GF-D8 (cell line): ENCODE measurements around the gene CTNS.

ENCODE experiments used
- DNase-seq: peaks from one replicate; lab custom pipeline; 2025; lab: John Stamatoyannopoulos, UW

CTNS gene

DNA sequence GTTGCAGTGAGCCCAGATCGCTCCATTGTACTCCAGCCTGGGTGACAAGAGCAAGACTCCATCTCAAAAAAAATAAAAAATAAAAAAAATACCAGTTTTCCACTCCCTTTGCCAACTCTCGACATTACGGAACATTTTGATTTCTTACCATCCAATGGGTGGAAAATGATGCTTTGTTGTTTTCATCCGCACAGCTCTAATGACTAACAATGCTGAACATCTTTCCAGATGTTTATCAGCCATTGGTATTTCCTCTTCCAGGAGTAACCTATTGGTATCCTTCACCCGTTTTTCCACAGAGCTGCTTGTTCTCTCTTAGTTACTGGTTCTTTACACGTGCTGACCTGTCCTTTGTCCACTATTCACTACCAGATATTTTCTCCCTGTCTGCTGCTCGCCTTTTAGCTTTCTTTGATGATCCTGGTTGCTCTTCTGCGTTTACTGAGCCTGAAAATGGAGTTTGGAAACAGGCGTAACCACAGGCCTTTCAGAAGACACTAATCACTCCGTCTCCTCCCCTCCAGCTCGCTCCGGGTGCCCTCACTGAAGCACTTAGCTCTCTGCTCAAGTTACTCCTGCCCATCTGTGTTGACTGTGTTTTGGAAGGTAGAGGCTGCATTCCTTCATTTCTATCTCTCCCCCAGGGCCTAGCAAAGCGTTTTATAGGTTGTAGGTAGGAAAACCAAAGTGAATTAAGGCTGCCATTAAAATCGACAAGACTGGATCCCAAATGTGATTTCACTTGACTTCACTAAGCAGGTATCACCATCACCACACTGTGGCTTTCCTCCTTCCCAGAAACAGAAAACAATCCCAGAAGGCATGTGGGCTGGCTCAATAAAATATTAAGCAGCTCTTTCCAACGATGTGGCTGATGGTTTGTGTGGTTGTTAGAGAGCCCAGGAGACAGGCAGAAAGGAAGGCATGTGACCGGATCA, 9.5 kb upstream of the CTNS start:
- no peak for DNase-seq

DNA sequence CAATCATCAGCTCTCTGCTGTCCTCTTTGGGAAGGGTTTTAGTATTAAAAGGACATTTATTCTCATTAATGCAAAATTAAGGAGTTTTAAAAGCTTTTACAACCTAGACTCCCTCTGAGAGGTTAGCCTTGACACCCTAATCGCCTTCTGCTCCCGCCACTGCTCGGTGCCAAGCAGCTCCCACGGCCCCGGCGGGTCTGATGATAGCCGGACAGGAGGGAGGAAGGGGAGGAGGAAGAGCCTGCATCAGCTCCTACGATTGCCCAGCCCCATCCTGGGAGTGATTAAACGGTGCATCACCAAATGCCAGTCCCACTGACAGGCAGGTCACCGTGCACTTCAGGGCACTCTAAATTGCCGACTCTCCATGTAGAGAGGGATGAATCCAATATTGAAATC, 8.8 kb upstream of the CTNS start:
- no peak for DNase-seq

DNA sequence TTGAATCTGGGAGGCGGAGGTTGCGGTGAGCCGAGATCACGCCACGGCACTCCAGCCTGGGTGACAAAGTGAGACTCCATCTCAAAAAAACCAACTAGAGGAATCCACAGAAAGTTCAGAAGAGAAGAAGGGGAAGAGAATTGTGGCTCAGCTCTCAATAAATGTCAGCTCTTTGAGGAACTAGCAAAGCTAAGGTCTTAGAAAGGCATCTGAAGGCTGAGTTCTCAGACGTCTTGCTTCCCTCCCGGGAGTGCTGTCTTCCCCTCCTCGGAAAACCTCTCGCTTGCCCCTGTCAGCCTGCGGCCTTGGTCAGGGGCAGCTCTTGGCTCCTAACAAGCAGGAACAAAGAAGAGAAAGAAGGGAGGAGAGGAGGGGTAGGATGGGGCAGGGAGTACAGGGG, 5.8 kb upstream of the CTNS start:
- DNase-seq = no peak

DNA sequence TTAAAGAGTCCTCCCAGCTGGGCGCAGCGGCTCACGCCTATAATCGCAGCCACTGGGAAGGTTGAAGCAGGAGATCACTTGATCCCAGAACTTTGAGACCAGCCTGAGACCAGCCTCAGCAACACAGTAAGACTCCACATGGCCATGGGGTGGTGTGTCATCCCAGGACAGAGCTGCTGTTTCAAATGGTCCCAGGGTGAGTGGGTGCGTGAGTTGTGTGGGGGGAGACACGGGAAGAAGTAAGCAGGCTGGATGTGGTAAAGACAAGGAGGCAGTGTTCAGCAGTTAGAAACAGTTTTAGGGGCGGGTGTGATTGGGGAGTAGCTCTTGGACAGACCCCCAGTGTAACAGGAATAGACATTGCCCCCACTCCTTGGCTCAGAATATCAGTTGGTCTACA, 4.3 kb upstream of the CTNS start:
- DNase-seq = no peak

DNA sequence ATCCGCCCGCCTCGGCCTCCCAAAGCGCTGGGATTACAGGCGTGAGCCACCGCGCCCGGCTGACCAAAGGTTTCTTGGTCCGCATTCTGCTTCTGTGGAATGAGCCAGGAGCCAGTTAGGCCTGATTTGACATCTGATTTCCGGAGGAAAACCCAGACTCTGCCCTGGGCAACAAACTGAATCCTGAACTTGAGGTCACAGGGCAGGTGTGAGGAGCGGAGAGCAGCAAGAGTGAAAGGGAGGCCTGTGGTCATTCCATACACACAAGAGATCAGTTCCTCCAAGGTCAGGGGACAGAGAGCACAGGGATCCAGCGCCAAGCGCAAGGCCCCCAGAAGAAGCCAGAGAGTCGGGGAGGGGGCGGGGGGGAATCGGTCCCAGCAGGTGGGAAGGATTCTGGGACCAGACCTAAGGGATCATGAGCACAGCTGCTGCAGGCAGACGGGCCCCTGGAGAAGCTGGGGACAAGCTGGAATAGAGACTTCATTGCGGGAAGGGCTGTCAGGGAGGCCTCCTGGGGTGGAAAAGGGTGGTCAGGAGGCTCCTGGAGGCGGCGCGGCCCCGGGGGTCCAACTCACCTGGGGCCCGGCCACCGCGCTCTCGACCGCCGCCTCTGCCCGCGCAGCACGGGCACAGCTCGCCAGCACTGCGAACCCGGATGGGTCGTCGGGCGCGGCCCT, 946 bp upstream of the CTNS start:
- DNase-seq = no peak

DNA sequence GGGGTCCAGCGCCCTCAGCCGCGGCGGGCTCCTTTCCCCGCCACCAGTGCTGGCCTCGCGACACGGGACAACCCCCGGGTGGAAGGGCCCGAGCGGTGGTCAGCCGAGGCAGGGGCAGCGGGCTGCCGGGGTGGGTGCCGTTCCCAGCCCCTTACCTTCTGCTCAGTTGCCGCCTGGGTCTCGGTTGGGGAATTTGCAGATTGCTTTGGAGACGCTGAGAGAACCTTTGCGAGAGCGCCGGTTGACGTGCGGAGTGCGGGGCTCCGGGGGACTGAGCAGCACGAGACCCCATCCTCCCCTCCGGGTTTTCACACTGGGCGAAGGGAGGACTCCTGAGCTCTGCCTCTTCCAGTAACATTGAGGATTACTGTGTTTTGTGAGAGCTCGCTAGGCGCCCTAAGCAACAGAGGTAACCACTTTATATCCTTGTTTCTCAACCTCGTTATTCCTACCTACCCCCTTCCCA, 381 bp downstream of the CTNS start:
- no peak for DNase-seq

DNA sequence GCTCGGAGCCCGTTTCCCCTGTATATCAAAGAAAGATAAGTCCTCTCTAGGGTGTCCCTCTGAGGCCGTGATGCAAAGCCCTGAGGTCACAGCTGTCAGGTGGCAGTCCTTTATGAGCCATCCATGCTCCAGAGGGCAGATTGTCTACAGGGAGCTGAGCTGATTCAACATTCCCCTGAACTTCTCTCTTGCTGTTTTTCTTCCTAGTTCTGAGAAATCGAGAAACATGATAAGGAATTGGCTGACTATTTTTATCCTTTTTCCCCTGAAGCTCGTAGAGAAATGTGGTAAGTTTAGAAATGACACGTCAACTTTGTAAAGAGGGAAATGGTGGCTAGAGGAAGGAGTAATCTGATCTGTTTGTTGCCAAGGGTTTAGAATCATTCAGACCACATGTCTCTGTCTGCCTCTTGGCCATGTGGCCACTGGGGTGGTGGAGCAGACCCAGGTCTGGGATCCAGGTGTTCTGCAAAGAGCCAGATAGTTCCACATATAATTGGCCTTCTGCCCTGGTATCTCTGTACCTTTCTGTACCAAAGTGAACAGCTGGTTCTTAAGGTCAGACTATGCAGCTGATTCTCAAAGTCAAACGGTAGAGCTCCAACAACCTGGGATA, 3.5 kb downstream of the CTNS start:
- peak; percentile 92 for DNase-seq

DNA sequence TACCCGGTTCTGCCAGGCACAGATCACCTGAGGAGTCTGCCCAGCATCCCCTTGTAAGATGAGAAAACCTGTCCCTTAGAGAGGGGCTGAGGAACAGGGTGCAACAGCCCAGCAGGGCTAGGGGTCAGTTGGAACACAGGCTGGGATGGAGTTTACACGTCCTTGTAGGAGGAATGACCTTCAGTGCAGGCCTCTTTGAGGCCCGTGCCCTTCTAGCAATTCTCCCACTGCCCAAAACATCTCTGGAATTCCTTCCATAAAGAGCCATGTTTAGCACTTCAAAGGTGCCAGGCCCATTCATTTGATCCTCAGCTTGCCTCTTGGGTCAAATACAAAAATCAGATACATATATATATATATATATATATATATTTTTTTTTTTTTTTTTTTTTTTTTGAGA, 4.5 kb downstream of the CTNS start:
- no peak for DNase-seq

DNA sequence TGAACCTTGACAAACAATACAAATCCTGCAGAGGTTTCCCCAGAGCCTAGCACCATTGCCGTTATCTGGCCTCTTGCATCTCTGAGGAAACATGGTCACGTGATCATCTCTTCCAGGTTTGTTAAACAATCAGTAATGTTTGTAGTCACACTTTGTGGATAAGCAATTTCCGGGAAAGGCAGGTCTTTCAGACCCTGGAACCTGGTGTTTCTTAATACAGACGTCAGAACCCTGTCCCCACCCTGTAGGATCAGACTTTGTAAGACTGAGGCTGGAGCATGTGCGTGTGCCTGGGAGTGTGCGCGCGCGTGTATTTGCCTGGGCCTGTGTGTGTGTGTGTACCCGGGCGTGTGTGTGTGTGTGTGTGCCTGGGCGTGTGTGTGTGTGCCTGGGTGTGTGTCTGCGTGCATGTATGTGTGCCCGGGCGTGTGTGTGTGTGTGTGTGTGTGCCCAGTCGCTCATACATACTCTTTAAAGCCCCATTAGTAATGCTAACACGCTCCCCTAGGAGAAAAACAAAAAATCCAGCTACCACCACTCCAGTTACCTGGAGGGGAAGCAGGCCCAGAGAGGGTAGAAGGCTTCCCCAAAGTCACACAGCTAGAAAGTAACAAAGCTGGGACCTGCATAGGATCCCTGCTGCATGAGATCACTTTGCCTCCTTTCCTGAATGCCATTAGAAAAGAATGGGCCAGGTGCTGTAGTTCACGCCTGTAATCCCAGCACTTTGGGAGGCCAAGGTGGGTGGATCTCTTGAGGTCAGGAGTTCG, 5.3 kb downstream of the CTNS start:
- DNase-seq = peak; percentile 42

DNA sequence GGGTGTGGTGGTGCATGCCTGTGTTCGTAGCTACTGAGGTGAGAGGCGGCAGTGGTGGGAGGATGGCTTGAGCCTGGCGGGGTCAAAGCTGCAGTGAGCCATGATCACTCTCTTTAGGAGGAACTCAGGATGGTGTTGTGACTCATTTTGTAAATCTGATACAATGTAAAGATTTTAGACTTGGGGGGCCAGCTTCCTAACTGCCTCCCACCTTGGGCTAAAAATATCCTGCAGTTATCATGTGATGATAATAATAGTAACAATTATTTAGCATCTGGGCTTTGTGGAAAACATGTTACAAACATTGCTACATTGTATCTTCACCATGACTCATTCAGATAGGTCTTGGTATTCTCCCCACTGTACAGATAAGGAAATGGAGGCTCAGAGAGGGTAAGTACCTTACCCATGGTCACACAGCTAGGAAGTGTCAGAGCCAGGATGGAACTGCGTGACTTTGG, 7.4 kb downstream of the CTNS start:
- DNase-seq = no peak

DNA sequence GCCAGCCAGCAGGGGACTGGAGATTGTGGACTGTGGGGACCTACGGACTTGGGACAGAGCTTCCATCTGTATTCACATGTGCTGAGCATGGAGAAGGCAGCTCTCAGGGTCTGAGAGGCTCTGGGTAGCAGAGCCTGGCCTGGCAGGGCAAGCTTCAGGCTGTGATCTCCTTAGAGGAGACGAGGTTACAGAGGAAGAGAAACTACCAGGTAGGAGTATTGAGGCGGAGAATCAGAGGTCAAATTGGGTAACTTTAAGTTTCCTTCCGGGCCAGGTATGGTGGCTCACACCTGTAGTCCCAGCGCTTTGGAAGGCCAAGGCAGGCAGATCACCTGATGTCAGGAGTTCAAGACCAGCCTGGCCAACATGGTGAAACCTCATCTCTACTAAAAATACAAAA, 8.8 kb downstream of the CTNS start:
- DNase-seq = no peak

DNA sequence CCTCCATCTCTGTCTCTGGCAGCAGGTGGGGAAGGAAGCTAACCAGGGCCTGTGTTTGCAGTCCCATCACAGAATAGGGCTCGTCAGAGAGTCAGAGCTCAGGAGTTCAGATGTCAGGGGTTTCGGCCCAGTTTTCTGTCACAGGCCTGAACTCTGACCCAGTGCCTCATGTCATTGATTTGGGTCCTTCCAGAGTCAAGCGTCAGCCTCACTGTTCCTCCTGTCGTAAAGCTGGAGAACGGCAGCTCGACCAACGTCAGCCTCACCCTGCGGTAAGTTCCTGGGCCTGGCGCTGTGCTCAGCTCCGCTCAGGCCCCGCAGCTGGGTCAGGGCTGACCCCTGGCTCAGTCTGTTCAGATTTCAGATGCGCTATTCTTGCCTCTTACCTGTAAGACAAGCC, 10.7 kb downstream of the CTNS start:
- DNase-seq = no peak

DNA sequence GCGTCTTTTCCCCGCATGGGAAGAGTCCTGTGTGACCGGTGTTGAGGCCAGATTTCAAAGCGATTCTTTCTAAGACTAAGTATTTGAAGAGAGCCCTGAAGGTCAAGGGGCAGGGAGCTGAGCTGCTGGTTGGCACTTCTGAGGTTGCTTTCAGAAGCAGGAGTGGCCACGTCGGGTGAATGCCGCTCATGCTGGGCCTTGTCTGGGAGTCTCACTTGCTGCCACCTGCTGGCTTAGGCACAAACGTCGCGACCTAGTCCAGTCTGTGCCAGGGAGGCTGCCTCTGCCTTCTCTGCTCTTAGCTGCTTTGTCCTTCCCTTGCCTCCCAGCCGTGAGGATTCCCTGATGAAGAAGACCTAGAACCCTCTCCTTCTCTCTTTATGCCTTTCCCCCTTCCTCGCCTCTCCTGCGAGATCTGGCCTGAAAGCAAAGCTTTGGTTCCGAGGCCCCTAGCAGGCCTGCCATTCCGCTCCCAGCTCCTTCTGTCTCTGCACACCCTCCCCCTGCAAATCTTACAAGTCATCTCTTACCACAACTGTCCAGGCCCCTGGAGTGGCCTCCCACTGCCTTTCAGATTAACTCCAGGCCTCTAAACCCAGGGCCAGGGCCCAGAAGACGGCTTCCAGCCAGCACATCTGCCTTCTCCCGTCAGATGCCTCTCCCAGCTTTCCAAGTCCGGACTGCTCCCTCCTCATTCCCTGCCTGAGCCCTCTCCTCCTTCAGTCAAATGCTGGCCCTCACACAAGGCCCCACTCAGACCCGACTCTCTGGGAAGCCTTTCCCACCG, 11.4 kb downstream of the CTNS start:
- no peak for DNase-seq

DNA sequence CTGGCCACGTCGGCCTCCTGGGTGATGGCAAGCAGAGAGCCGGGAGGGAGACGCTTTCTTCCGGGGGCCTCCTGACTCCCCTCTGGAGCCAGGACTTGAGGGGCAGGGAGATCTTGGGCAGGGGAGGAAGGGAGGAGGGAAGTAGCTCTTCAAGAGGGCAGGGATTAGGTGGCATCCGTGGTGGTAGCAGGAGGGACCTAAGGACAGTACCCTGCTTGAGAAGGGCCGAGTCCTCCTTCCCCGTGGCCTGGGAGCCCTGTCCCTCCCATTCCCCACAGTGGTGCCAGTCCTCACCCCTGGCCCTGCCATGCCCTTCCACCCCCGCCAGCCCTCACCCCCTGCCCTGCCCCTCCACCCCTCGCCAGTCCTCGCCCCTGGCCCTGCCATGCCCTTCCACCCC, 19.2 kb downstream of the CTNS start:
- DNase-seq = no peak

DNA sequence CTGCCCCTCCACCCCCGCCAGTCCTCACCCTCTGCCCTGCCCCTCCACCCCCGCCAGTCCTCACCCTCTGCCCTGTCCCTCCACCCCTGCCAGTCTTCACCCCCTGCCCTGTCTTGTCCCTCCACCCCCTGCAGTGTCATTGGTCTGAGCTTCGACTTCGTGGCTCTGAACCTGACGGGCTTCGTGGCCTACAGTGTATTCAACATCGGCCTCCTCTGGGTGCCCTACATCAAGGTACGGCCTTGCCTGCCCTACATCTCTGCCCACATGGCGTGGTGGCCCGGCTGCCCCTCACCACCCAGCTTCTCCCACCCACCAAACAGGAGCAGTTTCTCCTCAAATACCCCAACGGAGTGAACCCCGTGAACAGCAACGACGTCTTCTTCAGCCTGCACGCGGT, 19.8 kb downstream of the CTNS start:
- DNase-seq = no peak

DNA sequence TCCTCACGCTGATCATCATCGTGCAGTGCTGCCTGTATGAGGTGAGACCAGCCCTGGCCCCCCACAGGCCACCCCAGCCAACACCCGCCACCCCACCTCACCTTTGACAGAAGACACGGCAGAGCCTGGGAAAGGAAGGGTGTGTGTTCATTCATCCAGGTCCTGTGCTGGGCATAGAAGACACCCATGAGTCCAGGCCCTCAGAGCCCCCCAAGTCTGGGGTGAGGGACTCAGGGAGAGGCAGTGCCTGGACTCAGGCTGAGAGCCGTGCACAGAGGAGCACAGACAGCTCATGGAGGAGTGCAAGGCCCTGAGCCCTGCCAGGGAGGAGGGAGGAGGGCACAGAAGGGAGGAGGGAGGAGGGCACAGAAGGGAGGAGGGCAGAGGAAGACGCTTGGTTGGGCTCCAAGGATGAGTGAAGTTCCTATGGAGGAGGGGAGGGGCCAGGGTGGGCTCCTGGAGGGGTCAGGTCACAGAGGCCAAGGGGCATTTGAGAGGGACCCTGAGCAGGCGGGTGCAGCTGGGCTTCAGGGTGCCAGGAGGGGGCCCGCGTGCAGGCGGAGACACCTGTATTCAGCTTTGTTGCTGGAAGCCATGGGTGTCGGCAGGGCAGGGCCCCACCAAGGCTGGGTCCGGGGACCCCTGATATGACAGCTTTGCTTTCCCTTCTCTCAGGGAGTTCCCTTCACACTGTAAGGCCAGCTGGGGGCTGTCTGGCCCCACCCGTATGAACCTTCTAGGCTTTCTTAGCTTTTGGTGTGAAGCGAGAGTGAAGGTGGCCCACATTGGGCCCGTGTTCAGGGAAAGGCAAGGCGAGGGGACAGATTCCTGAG, 20.4 kb downstream of the CTNS start:
- no peak for DNase-seq

DNA sequence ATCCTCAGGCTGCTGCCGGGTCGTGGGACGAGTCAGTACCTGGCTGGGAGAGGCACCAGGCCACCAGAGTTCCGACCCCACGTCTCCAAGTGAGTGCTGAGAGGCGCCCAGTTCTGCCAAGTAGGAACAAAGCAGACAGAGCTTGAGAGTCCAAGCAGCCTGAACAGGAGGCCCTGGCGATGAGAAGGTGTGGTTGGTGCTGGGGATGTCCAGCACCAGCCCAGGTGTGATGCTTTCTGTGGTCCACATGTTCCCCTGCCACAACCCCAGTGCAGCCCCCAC, 21.0 kb downstream of the CTNS start:
- no peak for DNase-seq

DNA sequence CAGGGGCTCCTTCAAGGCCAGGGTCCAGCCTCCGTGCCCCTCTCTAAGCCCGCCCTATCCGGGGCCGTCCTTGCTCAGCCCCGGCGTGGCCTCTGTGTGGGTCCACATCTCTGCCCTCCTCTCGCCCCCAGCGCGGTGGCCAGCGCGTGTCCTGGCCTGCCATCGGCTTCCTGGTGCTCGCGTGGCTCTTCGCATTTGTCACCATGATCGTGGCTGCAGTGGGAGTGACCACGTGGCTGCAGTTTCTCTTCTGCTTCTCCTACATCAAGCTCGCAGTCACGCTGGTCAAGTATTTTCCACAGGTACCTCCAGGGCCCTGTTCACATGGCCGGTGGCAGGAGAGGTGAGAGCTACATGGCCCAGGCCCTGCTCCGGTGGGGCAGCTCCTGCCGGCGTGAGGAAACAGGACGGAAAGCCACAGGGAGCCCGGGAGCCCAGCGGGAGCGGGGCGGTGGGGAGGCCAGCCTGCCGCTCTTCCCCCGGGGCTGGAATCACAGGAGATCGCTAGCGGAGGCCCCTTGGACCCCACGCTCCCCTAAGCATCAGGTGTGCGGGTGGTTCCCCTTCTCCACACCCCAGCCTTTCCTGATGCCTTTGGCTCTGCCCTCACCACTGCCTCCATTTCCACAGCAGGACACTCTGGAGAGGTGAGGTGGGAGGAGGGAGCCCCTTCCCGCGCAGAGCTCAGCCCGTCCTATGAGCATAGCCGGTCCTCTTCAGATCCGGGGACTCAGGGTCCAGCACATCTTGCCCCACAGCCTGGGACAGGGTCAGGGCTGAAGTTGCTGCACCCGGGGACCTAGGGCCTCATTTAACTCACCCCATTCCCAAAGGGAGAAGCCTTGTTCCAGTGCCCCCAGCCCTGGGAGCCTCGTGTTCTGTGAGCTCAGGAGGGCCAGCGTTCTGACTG, 21.6 kb downstream of the CTNS start:
- no peak for DNase-seq

DNA sequence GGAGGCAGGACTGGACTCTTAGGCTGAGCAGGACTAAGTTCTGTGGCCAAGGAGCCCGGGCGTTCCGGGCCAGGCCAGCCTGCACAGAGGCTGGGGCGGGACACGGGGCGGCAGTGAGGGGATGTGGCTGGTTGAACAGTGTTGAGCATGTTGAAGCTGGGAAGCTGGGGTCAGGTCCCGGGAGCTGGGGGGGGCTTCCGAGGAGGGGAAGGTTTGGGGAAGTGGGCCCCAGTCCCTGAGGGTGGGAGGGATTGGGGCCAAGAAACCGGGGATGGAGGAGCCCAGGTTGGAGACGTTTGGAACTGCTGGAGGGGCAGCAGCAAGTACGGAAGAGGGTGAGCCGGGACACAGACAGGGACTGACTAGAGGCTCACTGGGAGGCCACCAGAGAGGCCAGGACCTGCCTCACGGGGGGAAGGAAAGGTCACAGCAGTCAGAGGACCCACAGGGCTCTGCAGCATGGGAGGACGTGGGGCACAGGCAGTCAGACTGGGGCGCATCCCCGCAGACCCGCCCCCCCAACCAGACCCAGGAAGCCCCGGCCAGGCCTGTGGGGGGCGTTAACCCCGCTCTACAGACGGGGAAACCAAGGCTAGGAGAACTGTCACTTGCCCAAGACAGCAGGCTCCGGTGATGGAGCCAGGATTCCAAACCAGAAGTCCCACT, 22.4 kb downstream of the CTNS start:
- DNase-seq = no peak
